GM19328 (cell line): Measurements from ENCODE around the gene SMPD3.

Source experiments
- ATAC-seq: cut with Tn5 transposase; IDR thresholded peaks from one replicate; pipeline ENCODE4 v1.9.1; 2021; ENCODE audit warnings: mild to moderate bottlenecking, moderate library complexity; ENCODE audit not compliant: unreplicated experiment

Gene SMPD3

DNA sequence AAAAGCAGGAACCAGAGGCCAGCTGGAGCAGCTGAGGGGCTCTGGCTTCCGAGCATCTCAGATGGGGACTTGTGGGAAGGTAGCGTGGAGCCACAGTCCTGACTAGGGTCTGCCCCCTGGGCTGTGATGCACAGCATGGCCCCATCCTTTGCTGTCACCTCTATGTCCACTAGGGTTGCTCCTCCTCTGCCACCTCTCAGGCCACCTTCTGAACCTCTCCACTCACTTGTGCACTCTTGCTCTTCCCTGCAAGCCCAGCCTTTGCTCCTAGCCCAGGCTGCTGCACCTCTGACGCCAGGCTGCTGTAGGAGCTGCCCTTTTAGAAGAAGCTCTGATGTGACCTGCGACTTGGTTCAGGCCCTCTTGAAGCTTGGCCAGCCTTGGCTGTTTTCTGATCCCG is 24.3 kb upstream of the SMPD3 start:
- no peak for ATAC-seq

DNA sequence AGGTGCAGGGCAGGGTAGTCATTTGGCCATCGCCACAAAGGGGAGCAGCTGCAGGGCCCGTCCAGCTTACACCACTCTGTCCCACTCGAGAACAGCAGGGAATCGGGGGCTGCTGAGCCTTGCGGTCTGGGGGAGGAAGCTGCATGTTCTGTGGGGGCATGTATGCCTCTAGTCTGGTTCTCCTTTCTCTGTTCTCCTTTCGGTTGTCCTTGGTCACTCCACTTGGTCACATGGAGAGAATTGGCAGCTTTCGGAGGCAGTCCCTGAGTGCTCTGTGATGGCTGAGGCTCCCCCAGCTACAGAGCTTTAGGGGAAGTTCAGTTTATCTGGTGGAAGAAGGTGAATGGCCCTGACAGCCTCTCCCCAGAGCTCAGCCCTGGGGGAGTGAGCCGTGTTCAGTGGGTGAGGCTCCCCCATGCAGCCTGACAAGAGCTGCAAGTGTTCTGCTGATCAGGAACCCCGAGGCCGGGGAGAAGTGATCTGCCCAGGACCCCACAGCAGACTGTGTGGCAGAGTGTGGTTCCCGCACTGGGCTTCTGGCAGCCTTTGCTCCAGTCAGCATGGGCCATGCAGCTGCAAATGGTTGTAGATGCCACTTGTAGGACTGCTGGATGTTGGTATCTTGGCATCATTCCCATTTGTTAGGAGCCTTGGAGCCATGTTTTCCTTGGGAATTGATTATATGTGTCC is 22.3 kb upstream of the SMPD3 start:
- peak; percentile 89 for ATAC-seq

DNA sequence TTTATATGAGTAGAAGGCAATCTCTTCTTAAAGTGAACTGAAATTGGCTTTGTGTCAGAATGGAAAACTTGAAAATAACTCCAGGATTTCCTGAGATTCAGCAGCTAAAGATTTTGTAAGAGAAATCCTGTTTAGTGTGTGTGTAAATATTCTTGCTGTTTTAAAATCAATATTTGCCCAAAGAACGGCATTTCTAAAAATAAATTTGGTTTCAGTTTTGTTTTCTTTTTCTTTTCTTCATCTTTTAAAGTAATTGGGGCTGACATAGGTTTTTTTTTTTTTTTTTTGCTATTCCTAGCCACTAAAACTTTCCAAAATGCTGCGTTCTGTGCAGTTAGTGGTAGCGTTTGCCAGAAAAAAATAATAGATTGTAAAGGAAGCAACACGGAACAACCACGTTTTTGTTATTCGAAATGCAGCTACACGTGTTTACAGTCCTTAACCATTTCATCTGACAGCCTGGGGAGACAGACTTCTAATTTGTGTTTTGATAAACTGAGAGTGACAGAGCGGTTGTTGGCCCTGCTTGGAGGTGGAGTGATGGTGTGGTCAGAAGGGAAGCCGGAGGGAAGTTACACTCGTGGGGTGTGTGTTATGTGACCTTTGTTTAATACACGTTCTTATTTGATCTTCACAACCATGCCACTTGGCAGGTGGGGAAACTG is 21.6 kb upstream of the SMPD3 start:
- ATAC-seq: peak; percentile 17

DNA sequence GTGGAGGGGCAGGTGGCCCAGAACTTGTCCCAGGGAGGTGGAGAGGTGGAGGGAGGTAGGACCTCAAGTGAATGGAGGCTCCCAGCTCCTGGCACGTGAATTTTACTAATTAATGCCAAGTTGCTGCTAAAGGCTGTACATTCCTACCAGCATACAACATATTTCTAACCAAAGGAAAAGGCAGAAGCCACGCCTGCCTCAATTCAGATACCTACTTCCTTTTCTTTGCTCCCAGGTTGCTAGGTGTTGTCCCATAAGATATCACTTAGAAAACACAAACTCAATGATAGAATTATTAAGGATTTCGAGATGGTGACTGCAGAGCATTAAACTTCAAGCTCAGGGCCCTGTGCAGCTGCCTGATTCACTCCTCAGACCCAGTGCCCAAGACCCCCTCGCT is 20.5 kb upstream of the SMPD3 start:
- ATAC-seq: no peak

DNA sequence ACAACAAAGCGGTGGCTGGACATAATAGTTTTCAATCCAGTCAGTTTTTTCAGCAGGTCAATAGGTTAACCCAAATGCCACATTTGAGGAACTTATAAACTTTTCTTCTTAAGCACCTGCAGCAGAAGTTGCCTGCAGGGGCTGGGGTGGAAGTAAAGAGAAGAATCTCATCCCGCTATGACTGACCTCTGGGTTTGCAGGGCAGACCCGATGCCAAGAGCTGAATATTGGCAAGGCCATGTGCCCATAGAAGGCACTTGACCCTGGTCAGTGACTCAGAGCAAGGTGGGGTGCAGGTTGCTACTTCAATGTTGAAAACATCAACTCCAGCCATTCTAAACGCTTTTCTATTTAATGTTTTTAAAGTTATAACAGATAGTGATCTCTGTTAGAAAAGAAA is 17.9 kb upstream of the SMPD3 start:
- no peak for ATAC-seq

DNA sequence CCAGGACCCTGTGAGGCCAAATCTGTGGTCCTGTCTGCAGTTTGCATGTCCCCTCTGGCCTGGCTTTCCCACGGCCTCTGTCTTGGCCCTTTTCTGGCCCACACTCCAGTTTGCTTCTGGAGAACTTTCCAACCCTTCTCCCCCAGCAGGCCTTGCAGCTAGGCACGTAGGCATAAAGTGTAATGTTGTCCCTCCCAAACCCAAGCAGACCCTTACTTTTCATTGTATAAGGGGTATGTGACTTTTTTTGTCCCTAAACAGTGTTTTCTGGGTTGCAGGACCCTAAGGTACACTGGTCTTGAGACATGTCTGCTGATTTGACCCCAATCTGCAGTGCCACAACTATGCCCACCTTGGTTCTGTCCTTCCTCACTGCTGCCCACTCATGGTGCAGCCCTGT is 15.6 kb upstream of the SMPD3 start:
- no peak for ATAC-seq

DNA sequence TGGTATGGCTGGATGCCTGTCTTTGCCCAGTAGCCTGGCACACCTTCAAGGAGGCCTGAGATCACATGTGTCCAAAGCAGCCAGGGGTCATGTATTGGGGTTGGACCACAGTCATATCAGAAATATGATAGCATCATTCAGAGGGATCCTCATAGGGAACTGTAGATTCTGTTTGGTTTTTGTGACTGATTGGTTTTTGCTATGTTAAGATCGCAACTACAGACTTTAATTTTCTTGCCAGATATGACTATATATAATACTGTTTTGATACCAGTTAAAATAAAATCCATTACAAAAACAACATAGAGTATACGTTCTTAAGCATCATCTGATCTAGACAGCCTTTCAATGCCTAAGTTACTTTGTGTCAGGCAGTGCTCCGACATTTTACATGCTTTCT is 11.8 kb upstream of the SMPD3 start:
- no peak for ATAC-seq

DNA sequence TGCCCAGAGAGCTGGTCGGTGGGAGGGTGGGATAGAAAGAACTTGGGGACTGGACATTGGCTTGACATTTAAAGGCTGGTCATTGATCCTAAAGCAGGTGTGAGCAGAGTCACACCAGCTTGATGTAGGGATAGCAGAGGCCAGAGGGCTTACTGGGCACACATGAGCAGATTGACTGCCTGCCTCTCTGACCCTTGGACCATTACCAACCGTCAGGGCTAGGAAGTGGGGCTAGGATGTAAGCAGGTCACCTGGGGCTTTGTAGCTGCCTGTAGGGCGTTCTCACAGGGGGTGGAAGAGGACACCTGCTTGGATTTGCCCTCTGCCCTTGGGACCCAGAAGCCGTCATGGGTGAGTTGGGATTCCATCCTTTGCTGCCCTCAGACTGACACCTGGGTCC is 11.1 kb upstream of the SMPD3 start:
- ATAC-seq: no peak

DNA sequence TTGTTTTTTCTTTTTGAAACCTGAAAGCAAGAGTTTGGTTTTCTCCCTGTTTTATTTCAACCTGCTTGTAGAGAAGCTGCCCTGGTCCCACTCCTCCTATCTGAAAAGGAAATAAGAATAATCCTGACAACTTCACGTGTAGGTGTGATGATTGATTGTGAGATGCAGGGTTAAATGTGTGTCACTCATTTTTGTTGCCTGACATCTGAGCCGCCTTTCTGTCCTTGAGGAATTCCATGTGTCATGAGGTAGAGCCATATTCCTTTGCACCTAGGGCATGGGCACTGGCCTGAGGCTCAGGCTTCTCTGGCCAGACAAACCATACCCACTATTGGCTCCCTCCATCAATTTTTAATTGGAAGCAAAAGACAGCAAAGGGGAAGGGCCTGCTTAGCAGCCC is 10.2 kb upstream of the SMPD3 start:
- ATAC-seq: no peak

DNA sequence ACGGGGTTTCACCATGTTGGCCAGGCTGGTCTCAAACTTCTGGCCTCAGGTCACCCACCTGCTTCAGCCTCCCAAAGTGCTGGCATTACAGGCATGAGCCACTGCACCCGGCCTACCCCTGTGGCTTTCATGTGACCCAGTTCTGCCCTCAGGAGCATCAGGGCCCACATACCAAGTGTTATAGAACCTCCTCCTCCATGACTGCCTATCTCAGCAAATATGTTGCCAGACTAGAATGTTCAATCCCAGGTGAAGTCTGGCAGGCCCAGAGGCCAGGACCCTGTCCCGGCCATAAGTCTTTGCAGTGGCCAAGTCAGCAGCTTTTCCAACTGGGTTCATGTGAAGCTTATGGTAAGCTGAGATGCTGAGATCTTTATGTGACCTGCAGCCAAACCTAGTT is 9.8 kb upstream of the SMPD3 start:
- ATAC-seq: no peak

DNA sequence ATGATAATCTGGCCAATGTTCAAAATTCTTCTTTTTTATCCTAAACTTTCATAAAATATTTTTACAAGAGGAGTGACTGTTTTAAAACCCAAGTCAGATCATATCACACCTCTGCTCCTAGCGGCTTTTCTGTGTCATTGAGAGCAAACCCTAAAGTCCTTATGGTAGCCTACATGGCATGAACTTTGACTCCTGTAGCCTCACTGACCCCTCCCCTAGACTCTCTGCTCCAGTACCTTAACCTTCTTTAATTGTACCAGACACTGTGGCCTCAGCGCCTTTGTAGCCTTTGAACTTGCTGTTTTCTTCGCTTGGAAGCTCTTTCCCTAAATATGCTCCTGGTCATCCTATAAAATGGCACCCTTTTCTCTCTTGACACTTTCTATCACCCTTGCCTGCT is 7.3 kb upstream of the SMPD3 start:
- ATAC-seq: no peak

DNA sequence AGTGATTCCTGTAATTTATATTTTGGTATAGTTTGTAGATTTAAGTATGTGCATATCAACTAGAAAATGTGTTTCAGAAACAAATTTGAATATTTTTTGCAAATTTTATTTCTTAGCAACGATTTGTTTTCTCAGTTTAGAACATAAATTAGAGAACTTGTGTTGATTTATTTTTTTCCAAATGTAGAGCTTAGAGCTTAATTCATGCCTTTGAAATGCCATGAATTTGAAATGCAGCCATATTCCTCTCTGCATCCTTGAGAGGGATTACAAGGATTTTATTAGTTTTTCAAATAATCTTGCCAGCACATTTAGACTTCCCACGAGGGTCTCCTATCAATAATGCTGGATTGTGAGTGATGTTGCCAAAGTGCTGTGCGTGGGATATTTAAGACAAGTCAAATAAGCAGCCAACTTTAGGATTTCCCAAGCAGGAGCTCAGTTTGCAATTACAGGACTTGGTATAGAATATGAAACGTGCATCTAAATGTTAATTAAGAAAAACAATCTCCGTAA is 6.7 kb upstream of the SMPD3 start:
- no peak for ATAC-seq

DNA sequence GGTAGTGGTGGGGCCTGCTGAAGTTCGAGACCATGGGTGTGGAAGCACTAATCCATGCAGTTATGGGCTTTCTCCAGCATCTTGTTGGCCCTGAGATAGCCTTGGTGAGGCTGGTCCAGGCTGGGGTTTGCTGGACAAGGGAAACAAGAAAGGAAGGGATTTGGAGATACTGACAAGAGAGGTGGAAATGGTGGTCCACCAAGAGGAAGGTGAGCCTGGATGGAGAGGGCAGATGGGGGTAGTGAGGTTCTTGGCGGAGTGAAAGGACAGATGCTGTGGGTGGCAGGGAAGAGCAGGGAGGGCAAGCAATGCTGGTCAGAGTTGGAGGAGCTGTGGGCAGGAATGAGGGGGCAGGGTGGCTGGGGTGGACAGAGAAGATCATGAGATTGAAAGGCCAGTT is 5.5 kb upstream of the SMPD3 start:
- ATAC-seq: no peak

DNA sequence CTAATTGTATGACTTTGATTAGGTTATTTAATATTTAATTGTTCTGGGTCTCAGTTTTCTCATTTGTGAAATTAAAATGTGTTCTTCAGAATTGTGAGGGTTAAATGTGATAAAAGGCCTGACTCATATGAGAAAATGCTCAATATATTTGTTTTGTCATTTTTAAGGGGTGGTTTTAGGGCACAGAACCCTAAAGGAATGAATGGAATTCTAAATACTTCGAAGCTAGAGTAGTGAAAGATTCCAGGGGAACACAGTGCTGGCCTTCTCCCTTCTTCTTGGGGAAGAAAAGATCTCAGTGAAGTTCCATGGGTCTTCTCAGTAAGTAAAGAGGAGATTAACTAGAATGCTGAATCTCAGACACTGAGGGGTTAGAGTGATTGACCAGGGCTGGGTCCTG is 3.9 kb upstream of the SMPD3 start:
- ATAC-seq: no peak

DNA sequence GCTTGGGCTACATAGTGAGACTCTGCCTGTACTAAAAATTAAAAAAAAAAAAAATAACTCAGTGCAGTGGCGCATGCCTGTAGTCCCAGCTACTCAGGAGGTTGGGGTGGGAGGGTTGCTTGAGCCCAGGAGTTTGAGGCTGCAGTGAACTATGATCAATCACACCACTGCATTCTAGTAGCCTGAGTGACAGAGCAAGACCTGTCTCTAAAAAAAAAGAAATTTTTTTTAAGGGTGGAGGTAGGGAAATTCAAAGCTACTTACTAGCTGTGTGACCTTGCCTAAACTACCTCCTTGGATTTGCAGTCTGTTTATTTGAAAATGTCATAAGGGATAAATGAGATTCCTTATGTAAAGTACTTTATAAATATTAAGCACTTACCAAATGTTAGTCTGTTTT is 3.4 kb upstream of the SMPD3 start:
- ATAC-seq: no peak

DNA sequence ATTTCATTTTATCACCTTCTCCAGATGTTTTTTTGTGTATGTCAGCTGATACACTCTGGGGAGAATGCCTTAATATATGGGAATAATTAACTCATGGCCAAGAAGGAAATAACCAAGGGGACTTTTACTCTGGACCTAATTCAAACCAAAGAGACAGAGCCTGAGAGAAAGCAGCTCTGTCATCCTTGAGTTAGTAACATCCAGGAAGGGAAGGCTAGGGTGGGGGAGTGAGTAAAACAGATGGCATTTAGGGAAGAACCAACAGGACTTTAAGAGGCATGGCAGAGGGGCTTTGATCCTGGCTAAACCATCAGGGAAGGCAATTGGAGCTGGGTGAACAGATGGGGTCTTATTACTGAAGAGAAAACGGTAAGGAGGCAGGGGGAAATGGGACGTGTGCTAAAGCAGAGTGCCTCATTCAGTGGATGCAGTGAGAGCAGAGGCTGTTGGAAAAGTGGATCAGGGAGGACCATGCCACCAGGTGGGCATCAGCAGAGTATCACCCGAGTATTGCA is 2.5 kb upstream of the SMPD3 start:
- no peak for ATAC-seq

DNA sequence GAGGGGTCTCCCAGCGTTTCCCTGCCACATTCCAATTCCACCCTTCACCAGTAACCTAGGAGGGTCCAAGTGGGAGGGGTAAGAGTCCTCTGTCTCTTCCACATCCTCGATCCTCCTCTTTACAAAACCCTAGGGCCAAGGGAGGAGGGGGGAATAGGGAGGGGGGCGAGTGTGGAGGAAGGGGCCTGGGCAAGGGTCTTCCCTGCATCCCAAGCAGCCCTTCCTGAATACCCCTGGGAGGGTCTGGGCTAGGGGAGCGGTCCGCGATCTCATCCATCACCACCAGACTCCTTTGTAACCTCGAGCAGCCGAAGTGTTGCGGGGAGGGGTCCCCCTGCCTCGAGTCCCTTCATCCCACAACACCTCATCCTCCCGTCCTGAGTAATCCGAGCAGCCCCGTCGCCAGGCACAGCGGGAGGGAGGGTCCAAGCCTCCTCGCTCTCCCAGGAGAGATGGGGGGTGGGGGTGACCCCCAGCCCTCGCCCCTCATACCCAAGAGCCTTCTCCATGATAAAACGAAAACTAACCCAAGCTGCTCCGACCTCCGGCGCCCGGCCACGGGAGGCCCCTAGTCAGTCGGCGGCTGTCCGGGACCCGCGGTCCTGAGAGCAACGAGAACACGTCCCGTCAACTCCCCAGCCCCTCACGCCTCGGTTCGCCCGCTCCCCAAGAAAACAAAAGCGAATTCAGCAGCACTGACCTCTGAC is 502 bp downstream of the SMPD3 start:
- peak; percentile 9 for ATAC-seq

DNA sequence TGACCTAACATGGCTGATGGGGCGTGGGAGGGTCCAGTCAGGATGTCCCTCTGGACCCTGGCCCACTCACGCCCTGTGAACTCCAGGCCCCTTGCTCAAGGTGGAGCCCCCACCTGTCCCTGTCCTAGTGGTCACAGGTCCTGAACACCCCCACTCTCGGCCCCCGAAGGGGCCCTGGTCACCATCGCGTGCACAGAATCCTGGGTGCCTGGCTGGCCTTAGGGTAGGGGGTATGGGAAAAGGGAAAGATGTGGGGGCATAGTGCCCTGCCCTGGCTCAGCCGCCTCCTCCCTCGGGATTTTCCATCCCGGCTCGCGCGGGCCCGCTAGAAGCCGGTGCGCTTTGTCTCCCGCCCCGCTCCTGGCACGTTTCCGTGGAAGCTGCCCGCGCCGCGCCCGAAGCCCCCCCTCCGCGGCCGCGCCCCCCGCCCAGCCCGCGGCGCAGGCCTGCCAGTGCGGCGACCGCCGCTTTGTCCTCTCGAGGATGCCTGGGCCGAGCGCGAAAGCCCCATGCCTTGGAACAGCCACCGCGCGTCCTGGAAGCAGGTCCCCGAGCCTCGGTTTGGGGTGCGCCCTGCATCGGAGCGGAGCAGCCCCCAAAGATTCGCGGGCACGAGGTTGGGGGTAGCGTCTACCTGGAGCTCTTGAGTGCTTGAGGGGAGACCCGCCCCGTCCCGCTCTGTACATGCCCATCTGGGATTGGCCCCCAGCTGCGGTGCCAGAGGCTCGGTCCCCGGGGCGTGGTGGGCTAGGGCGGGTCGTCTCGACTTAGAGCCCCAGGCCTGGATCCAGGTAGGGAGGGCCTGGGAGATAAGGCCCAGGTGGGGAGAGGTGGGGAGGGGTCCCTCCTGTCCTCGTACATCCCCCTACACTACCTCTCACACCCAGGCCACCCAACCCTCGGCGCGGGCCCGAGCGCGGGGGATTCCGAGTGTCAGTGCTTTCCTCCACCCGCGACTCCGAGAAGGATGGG is 1.3 kb downstream of the SMPD3 start:
- no peak for ATAC-seq

DNA sequence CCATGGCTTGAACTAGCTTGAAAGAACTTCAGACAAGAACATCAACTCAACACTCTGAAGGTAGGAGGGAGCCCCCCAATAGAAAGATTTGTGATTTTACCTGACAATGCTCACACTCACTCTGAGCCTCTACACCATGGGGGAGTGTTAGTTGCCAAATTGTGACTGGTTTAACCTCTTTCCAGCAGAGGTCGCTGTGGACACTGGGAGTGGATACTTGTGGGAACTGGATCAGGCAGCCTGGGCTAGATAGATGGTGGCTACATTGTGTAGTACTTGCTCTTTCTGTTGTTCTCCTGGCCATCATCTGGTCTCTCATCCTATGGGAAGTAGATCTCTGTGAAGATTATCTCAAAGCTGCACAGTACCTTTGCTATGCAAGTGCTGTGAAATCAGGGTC is 2.9 kb downstream of the SMPD3 start:
- ATAC-seq: no peak

DNA sequence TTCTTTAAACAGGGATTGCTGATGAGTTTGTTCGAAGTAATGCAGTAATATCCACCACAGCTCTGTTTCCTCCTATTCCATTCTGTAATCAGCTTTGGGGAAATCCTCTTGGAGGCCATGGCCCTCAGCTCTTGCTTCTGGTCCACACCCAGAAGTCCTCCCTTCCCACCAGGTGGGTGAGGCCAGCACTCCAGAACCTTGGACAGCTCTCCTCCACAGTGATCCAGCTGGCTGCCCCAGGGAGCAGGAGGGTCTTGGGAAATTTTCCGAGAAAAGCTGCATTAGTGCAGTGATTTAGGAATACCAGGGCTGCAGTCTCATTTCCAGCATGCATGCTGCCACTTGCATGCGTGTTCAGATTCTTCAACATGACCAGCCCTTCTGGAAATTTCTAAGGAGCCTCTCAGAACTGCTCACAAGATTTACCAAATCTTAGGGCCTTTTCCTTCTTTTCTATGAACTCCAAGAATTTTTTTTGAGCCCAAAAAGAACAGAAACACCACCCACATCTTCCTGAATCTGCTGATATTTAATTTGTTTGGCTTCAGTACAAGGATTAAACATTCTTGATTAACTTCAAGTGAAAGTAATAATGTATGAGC is 4.2 kb downstream of the SMPD3 start:
- no peak for ATAC-seq
